HG03064 (cell line): ENCODE results near the gene OPRD1.
"Not testable (repeated sequence)": the region's sequence is repeated elsewhere in the genome, so short reads cannot be mapped to it uniquely, and the experiment has no call there.

ENCODE experiments used
- ATAC-seq: cut with Tn5 transposase; IDR thresholded peaks from one replicate; pipeline ENCODE4 v1.9.1; 2021; ENCODE audit warnings: low read depth; ENCODE audit not compliant: unreplicated experiment

The OPRD1 gene

GRCh38 chr1:28835237-28835650 lies 23.3 kb downstream of the OPRD1 start:
- no peak for ATAC-seq

DNA sequence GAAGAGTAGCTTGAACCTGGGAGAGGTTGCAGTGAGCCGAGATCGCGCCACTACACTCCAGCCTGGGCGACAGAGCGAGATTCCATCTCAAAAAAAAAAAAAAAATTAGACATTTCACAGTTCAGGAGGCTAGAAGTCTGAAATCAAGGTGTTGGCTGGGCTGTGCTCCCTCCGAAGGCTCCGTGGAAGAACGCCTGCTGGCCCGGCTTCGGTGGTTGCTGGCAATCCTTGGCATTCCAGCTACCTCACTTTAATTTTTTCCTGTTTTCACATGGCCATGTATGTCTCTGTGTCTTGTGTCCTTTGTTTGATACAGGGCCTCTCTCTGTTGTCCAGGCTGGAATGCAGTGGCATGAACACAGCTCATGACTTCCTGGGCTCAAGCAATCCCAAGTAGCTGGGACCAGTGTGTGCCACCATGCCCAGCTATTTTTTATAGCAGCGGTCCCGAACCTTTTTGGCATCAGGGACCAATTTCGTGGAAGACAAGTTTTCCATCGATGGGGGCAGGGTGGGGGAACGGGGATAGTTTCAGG lies 24.5 kb downstream of the OPRD1 start:
- ATAC-seq: no peak

- no peak for ATAC-seq
Measured at GRCh38 chr1:28840928-28841544, 29.1 kb downstream of the OPRD1 start.

GRCh38 chr1:28845786-28846543 lies 34.0 kb downstream of the OPRD1 start:
- ATAC-seq: no peak

DNA sequence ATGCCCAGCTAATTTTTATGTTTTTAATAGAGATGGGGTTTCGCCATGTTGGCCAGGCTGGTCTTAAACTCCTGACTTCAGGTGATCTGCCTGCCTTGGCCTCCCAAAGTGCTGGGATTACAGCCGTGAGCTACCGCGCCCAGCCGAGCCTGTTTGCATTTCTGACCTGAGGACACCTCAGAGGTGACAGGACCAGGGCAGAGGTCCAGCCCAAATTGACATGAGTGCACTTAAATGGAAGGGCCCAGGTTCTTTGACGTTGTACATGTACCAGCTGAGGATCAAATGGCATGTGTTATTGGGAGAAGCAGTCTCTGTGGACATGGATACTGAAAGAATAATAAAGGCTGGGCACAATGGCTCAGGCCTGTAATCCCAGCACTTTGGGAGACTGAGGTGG lies 35.2 kb downstream of the OPRD1 start:
- not testable (repeated sequence) for ATAC-seq

GRCh38 chr1:28848416-28848815 lies 36.4 kb downstream of the OPRD1 start:
- no peak for ATAC-seq

GRCh38 chr1:28853093-28853742 lies 41.2 kb downstream of the OPRD1 start:
- no peak for ATAC-seq

DNA sequence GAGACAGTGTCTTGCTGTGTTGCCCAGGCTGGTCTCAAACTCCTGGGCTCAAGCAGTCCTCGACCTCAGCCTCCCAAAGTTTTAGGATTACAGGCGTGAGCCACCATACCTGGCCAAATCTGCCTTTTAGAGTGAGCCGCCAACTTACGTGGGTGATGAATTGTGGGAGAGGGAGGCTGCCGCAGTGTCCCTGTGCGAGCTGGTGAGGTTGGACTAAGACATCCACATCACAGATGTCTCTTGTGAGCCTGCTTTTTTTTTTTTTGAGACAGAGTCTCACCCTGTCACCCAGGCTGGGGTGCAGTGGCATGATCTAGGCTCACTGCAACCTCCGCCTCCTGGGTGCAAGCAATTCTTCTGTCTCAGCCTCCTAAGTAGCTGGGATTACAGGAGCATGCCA lies 42.4 kb downstream of the OPRD1 start:
- ATAC-seq: not testable (repeated sequence)

DNA sequence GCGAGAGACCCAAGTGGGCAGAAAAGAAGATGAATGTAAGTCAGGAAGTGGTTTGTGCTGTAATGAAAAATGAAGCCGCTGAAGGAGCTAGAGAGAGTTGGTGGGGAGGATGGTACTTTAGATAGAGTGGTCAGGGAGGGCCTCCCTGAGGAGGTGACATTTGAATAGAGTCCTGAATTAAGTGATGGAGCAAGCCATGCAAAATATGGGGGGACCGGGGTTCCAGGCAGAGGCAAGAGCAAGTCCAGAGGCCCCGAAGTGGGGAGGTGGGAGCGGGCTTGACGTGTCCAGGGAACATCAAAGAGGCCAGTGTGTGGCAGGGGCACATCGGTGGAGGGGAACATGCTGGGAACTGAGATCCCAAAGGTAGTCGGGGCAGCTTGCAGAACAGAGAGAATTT lies 43.1 kb downstream of the OPRD1 start:
- ATAC-seq: no peak

GRCh38 chr1:28855469-28855951 lies 43.5 kb downstream of the OPRD1 start:
- ATAC-seq: no peak

DNA sequence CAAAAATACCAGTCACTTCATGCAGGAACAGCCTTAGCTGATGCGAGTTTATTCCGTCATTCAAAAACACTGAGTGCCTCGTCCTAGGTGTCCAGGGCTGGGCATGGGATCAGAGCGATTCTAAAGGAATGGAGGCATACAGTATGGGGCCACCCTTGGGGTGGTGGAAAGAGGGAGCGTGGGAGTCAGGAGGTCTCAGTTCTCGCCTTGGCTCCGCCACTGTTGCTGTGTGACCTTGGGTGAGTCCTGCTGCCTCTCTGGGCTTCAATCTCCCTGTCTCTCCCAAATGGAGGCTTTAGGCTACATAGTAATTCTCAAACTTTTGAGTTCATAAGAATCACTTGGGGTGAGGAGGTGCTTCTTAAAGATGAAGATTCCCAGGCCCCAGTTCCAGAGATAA lies 44.0 kb downstream of the OPRD1 start:
- ATAC-seq: no peak

GRCh38 chr1:28860332-28861073 lies 48.5 kb downstream of the OPRD1 start:
- no peak for ATAC-seq

DNA sequence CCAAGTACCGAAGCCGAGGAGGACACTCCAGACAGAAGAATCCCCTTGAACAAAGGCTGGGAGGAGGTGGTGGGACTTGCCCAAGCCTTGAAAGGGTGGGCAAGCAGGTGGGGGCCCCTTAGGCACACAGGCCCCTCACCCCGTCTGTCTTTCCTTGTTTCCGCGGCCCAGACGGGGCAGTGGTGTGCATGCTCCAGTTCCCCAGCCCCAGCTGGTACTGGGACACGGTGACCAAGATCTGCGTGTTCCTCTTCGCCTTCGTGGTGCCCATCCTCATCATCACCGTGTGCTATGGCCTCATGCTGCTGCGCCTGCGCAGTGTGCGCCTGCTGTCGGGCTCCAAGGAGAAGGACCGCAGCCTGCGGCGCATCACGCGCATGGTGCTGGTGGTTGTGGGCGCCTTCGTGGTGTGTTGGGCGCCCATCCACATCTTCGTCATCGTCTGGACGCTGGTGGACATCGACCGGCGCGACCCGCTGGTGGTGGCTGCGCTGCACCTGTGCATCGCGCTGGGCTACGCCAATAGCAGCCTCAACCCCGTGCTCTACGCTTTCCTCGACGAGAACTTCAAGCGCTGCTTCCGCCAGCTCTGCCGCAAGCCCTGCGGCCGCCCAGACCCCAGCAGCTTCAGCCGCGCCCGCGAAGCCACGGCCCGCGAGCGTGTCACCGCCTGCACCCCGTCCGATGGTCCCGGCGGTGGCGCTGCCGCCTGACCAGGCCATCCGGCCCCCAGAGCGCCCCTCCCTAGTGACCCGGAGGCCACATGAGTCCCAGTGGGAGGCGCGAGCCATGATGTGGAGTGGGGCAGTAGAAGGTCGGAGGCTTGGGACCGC lies 50.8 kb downstream of the OPRD1 start:
- no peak for ATAC-seq

DNA sequence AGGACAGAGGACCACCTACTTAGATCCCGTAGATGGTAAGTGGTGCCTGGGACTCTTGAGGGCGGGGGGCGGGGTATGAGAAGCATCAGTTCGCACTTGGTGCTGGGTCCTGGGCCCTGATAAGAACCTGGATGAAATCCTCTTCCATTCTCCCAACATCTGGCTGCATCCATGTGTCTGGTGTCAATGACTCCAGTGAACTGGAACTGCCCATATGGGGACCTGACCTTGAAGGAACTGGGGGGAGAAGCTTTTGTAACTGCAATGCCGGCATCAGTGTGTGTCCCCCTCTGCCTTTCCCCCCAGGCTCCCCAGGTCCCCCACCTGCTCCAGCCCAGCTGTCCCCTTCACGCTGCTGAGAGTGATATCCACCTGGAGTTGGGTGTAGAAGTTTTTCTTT lies 52.7 kb downstream of the OPRD1 start:
- ATAC-seq: no peak

DNA sequence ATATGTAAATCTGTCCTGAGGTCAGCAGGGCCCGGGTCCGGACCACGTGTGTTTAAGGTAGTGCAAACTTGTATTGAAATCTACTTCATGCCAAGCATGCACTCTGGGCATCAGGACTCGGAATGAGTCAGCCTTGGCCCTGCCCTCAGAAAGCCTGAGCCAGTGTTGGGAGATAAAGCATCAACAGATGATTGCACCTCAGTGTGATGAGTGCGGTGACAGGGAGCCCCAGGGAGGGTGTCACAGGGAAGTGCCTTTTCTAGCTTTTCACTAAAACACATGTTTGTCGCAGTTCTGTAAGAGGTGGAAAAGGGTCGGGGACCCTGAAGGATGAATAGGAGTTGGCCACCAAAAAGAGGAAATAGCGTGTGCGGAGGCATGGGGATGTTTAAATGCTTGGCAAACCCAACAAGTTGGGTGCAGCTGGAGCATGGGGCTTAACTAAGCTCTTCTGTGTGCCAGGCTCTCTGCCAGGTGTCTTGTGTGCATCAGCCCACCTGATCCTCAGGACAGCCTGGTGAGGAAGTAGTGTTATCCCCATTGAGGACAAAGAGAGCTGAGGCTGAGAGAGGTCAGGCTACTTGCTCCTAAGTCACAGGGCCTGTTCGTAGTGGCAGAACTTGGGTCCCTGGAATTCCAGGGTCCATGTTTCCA lies 54.2 kb downstream of the OPRD1 start:
- ATAC-seq: no peak

GRCh38 chr1:28867850-28868249 lies 55.9 kb downstream of the OPRD1 start:
- no peak for ATAC-seq

DNA sequence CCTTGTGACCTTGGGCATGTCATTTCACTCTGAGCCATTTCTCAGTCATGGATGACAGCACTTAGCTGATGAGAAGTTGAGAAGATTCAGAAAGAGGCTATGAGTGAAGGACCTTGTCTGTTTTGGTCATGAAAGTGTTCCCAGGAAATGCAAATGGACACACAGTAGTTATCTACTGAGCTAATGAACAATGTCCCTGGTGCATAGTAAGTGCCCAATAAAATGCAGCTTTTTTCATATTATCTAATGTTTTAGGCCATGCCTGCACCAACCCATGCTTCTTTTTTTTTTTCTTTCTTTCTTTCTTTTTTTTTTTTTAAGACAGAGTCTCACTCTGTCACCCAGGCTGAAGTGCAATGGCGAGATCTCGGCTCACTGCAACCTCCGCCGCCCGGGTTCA lies 58.0 kb downstream of the OPRD1 start:
- ATAC-seq: no peak

DNA sequence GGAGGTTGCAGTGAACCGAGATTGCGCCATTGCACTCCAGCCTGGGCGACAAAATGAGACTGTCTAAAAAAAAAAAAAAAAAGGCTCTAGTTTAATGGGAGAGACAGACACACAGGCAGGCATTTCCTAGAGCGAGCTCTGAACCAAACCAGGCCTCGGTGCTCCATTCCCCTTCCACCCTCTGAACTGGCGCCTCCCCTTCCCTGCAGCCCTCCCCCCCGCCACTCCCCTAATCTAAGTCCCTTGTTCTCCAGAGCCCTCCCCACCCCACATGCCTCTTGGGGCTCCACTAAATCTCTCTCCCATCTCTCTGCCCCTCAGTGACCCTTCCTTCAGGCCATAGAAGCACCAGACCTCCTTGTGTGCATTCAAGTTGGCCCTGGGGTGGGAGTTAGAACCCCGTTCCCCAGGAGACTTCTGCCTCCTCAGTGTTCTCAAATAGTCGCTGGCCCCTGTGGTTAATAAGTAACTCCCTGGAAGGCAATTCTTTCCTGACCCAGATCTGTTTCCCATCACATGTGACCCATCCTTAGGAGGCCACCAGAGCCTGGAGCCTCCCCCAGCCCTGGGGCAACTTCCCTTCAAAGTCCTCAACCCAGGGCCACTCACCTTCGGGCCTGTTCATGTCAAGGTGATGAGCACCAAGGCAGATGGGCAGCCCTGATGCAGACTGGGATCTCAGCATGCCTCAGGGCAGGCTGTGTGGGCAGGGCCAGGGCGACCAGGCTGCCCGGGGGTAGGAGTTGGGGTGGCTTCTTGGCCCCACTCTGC lies 59.8 kb downstream of the OPRD1 start:
- ATAC-seq: no peak

DNA sequence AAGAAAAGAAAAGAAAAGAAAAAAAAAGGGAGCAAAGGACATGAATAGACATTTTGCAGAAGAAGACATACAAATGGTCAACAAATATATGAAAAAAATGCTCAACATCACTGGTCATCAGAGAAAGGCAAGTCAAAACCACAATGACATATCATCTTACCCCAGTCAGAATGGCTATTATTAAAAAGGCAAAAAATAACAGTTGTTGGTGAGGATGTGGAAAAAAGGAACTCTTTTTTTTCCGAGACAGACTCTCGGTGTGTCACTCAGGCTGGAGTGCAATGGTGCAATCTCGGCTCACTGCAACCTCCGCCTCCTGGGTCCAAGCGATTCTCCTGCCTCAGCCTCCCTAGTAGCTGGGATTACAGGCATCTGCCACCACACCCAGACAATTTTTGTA lies 63.2 kb downstream of the OPRD1 start:
- not testable (repeated sequence) for ATAC-seq
